ENCODE data around the gene DACH1. TPM values are rescaled to one million over a fixed set of nuclear protein-coding genes. Genes with fewer than 3 reads are reported as not detected.

Gene DACH1
- total RNA-seq, 1 experiment from 2014 or later = 0.31 TPM

GRCh38 chr13:71417205-71417604 is 449.8 kb downstream of the DACH1 start:
- Mint-ChIP-seq H3K27ac (no peak overlapping the region), H3K9me3 (peaks cover 13% of the 10 kb centered on the region), H3K4me3 (no peak overlapping the region), H3K36me3 (no peaks in the 10 kb centered on the region), H3K4me1 (no peaks in the 10 kb centered on the region), H3K27me3 (ENCODE audit: low read depth) (no peaks in the 10 kb centered on the region)
- DNase-seq (ENCODE audit: low spot score) (no peak), ATAC-seq (no peak)
- TF ChIP-seq RELA (CRISPR knock-in tag; IDR thresholded peaks at IDR 0.05; ENCODE audit: borderline replicate concordance) (no peak), MLX (CRISPR knock-in tag; IDR thresholded peaks at IDR 0.05) (no peak), TP53 (CRISPR knock-in tag; IDR thresholded peaks at IDR 0.05) (no peak), ATF6 (CRISPR knock-in tag; IDR thresholded peaks at IDR 0.05) (no peak), IRF2 (CRISPR knock-in tag; IDR thresholded peaks at IDR 0.05; ENCODE audit: borderline replicate concordance, low read depth) (no peak), SMAD4 (CRISPR knock-in tag; IDR thresholded peaks at IDR 0.05) (no peak), HMGXB4 (CRISPR knock-in tag; IDR thresholded peaks at IDR 0.05) (no peak), ZNF138 (CRISPR knock-in tag; conservative IDR thresholded peaks at IDR 0.05) (no peak), NR3C1 (CRISPR knock-in tag; conservative IDR thresholded peaks at IDR 0.05; ENCODE audit: low read depth) (no peak), ZNF512 (CRISPR knock-in tag; IDR thresholded peaks at IDR 0.05; ENCODE audit: borderline replicate concordance) (no peak), ZNF263 (CRISPR knock-in tag; IDR thresholded peaks at IDR 0.05; ENCODE audit: low read depth) (no peak), PREB (CRISPR knock-in tag; IDR thresholded peaks at IDR 0.05; ENCODE audit: borderline replicate concordance) (no peak), NFYB (CRISPR knock-in tag; conservative IDR thresholded peaks at IDR 0.05; ENCODE audit: low read depth) (no peak), CREB1 (CRISPR knock-in tag; IDR thresholded peaks at IDR 0.05) (no peak), MYBL2 (CRISPR knock-in tag; IDR thresholded peaks at IDR 0.05) (no peak), ZNF317 (CRISPR knock-in tag; IDR thresholded peaks at IDR 0.05; ENCODE audit: borderline replicate concordance, low read depth) (no peak), SP1 (CRISPR knock-in tag; conservative IDR thresholded peaks at IDR 0.05) (no peak), ZNF423 (CRISPR knock-in tag; IDR thresholded peaks at IDR 0.05) (no peak), TCF7 (CRISPR knock-in tag; IDR thresholded peaks at IDR 0.05; ENCODE audit: low read depth) (no peak)
- POLR2A ChIA-PET = no interaction called here
- CTCF ChIA-PET = no interaction called here

- ATAC-seq (no peak), DNase-seq (ENCODE audit: low spot score) (no peak)
- H3K9me3 Mint-ChIP-seq = no peaks in the 10 kb centered on the region
- H3K4me3 Mint-ChIP-seq = no peak overlapping the region
- H3K27me3 Mint-ChIP-seq (ENCODE audit: low read depth) = no peaks in the 10 kb centered on the region
- no peaks in the 10 kb centered on the region for H3K4me1 Mint-ChIP-seq
- H3K27ac Mint-ChIP-seq = no peak overlapping the region
- POLR2A ChIA-PET = no interaction called here
- CTCF ChIA-PET = no interaction called here
- no peaks in the 10 kb centered on the region for H3K36me3 Mint-ChIP-seq
- TF ChIP-seq ZNF512 (CRISPR knock-in tag; IDR thresholded peaks at IDR 0.05; ENCODE audit: borderline replicate concordance) = no peak
- TF ChIP-seq ZNF416 (CRISPR knock-in tag; IDR thresholded peaks at IDR 0.05) = no peak
- TF ChIP-seq CTCF (IDR thresholded peaks at IDR 0.05) = no peak
- TF ChIP-seq IRF1 (CRISPR knock-in tag; IDR thresholded peaks at IDR 0.05) = no peak
- no peak for TF ChIP-seq PREB (CRISPR knock-in tag; IDR thresholded peaks at IDR 0.05; ENCODE audit: borderline replicate concordance)
- no peak for TF ChIP-seq ETV6 (CRISPR knock-in tag; IDR thresholded peaks at IDR 0.05)
- no peak for TF ChIP-seq FOXP1 (CRISPR knock-in tag; IDR thresholded peaks at IDR 0.05; ENCODE audit: borderline replicate concordance)
Observed at GRCh38 chr13:71412231-71412630, 454.8 kb downstream of the DACH1 start.
